ENCODE data around the gene NCAM1.

DNA sequence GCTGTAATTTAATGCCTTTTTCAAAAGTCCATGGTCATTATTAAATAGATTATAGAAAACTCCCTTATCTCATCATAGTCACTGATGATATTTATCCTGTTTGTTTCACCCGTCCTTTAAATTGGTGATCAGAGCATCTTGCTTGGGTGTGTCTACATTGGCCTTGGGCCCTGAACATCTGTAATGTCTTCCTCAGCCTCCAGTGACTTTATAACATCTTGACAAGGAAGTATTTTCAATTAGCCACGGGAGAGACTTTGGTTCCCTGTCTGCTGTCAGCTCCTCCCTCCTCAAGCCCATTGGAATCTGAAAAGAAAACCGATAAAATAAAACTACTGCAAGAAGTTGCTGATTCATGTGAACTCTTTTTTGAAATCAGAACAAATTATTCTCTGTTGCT is 236.2 kb downstream of the NCAM1 start:
- TF ChIP-seq CTCF (tag by site-specific recombination; IDR thresholded peaks at IDR 0.05), result no peak
- TF ChIP-seq OVOL3 (tag by site-specific recombination; IDR thresholded peaks at IDR 0.05), result no peak
- TF ChIP-seq, protein P1, sequence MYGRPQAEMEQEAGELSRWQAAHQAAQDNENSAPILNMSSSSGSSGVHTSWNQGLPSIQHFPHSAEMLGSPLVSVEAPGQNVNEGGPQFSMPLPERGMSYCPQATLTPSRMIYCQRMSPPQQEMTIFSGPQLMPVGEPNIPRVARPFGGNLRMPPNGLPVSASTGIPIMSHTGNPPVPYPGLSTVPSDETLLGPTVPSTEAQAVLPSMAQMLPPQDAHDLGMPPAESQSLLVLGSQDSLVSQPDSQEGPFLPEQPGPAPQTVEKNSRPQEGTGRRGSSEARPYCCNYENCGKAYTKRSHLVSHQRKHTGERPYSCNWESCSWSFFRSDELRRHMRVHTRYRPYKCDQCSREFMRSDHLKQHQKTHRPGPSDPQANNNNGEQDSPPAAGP (tag by site-specific recombination; IDR thresholded peaks at IDR 0.05), result no peak
- TF ChIP-seq ZNF776 (tag by site-specific recombination; IDR thresholded peaks at IDR 0.05; ENCODE audit: borderline replicate concordance), result no peak
- TF ChIP-seq TCF7L2 (IDR thresholded peaks at IDR 0.05; ENCODE audit: borderline replicate concordance, low read depth, low read length), result no peak
- TF ChIP-seq, protein P2, sequence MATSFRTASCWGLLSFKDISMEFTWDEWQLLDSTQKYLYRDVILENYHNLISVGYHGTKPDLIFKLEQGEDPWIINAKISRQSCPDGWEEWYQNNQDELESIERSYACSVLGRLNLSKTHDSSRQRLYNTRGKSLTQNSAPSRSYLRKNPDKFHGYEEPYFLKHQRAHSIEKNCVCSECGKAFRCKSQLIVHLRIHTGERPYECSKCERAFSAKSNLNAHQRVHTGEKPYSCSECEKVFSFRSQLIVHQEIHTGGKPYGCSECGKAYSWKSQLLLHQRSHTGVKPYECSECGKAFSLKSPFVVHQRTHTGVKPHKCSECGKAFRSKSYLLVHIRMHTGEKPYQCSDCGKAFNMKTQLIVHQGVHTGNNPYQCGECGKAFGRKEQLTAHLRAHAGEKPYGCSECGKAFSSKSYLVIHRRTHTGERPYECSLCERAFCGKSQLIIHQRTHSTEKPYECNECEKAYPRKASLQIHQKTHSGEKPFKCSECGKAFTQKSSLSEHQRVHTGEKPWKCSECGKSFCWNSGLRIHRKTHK (tag by site-specific recombination; IDR thresholded peaks at IDR 0.05), result no peak

Data from HEK293 (cell line).